ENCODE data around the gene SMAD6.

The SMAD6 gene

GRCh38 chr15:66681395-66681794, 20.6 kb upstream of the SMAD6 start:
- no peaks in the 10 kb centered on the region for H3K27me3 ChIP-seq (replicated peaks; ENCODE audit: insufficient read depth, low read length)
- no peak overlapping the region for H2AFZ ChIP-seq (ENCODE audit: low read length)
- no peak for DNase-seq
- H3K9me2 ChIP-seq (replicated peaks; ENCODE audit: insufficient read depth, low read length) = no peaks in the 10 kb centered on the region
- H3F3A ChIP-seq (ENCODE audit: insufficient read depth, low read length) = 0 out of 2 replicates have a peak, but pooled peaks cover 5% of the 10 kb centered on the region
- no peaks in the 10 kb centered on the region for H3K36me3 ChIP-seq (replicated peaks; ENCODE audit: insufficient read depth, low read length)
- TF ChIP-seq EZH2phosphoT487 (IDR thresholded peaks at IDR 0.05; ENCODE audit: low read length) (no peak), EZH2 (optimal IDR thresholded peaks at IDR 0.05; ENCODE audit: low read depth, low read length) (no peak)
- TF ChIP-seq, protein P1, sequence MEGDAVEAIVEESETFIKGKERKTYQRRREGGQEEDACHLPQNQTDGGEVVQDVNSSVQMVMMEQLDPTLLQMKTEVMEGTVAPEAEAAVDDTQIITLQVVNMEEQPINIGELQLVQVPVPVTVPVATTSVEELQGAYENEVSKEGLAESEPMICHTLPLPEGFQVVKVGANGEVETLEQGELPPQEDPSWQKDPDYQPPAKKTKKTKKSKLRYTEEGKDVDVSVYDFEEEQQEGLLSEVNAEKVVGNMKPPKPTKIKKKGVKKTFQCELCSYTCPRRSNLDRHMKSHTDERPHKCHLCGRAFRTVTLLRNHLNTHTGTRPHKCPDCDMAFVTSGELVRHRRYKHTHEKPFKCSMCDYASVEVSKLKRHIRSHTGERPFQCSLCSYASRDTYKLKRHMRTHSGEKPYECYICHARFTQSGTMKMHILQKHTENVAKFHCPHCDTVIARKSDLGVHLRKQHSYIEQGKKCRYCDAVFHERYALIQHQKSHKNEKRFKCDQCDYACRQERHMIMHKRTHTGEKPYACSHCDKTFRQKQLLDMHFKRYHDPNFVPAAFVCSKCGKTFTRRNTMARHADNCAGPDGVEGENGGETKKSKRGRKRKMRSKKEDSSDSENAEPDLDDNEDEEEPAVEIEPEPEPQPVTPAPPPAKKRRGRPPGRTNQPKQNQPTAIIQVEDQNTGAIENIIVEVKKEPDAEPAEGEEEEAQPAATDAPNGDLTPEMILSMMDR (IDR thresholded peaks at IDR 0.05; ENCODE audit: low read length) = no peak
- H3K9ac ChIP-seq (ENCODE audit: low read length) = no peak overlapping the region
- no peaks in the 10 kb centered on the region for H3K79me2 ChIP-seq (ENCODE audit: low read length)
- no peak overlapping the region for H3K27ac ChIP-seq (ENCODE audit: low read length)
- H3K4me3 ChIP-seq (ENCODE audit: low read length) = no peak overlapping the region
- H3K4me1 ChIP-seq (ENCODE audit: low read length) = peaks cover 19% of the 10 kb centered on the region
- H4K20me1 ChIP-seq (ENCODE audit: insufficient read depth, low read length) = no peaks in the 10 kb centered on the region
- H3K4me2 ChIP-seq (ENCODE audit: low read depth, low read length) = no peak overlapping the region
- H3K9me3 ChIP-seq (replicated peaks; ENCODE audit: insufficient read depth, low read length) = no peaks in the 10 kb centered on the region

DNA sequence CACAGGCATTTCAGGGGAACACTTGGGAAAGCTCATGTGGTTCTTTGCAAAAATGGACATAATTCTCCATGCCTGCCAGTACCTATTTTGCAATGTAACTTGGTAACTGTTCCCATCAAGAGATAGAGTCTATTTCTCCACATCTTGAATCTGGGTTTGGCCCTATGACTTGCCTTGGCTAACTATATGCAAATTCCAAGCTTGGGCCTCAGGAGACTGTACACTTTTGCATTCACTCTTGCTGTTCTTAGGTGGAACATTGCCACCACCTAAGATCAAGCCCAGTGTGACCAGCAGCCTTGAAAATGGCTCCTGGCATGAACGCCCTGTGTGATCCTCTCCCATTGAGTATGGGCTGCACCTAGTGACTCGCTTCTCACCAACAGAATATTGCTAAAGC, 19.8 kb upstream of the SMAD6 start:
- no peak overlapping the region for H3K9ac ChIP-seq (ENCODE audit: low read length)
- no peaks in the 10 kb centered on the region for H4K20me1 ChIP-seq (ENCODE audit: insufficient read depth, low read length)
- TF ChIP-seq EZH2 (optimal IDR thresholded peaks at IDR 0.05; ENCODE audit: low read depth, low read length) (no peak), EZH2phosphoT487 (IDR thresholded peaks at IDR 0.05; ENCODE audit: low read length) (no peak)

GRCh38 chr15:66682865-66683264, 19.2 kb upstream of the SMAD6 start:
- H3K27ac ChIP-seq (ENCODE audit: low read length) = no peak overlapping the region
- H3F3A ChIP-seq (ENCODE audit: insufficient read depth, low read length) = 0 out of 2 replicates have a peak, but pooled peaks cover 5% of the 10 kb centered on the region
- no peaks in the 10 kb centered on the region for H3K27me3 ChIP-seq (replicated peaks; ENCODE audit: insufficient read depth, low read length)
- TF ChIP-seq, protein P1 (IDR thresholded peaks at IDR 0.05; ENCODE audit: low read length) = no peak
- no peak for TF ChIP-seq EZH2phosphoT487 (IDR thresholded peaks at IDR 0.05; ENCODE audit: low read length)
- no peak for TF ChIP-seq EZH2 (optimal IDR thresholded peaks at IDR 0.05; ENCODE audit: low read depth, low read length)
- no peak overlapping the region for H3K4me3 ChIP-seq (ENCODE audit: low read length)
- no peak for DNase-seq
- H3K4me1 ChIP-seq (ENCODE audit: low read length) = peaks cover 19% of the 10 kb centered on the region
- no peaks in the 10 kb centered on the region for H3K9me2 ChIP-seq (replicated peaks; ENCODE audit: insufficient read depth, low read length)
- H3K4me2 ChIP-seq (ENCODE audit: low read depth, low read length) = no peak overlapping the region
- H4K20me1 ChIP-seq (ENCODE audit: insufficient read depth, low read length) = no peaks in the 10 kb centered on the region
- H3K36me3 ChIP-seq (replicated peaks; ENCODE audit: insufficient read depth, low read length) = no peaks in the 10 kb centered on the region
- no peak overlapping the region for H3K9ac ChIP-seq (ENCODE audit: low read length)
- H3K79me2 ChIP-seq (ENCODE audit: low read length) = no peaks in the 10 kb centered on the region
- no peak overlapping the region for H2AFZ ChIP-seq (ENCODE audit: low read length)
- H3K9me3 ChIP-seq (replicated peaks; ENCODE audit: insufficient read depth, low read length) = no peaks in the 10 kb centered on the region

More for the DNA sequence above, 19.8 kb upstream of the SMAD6 start:
- DNase-seq = no peak
- H3K4me1 ChIP-seq (ENCODE audit: low read length) = peaks cover 19% of the 10 kb centered on the region
- no peaks in the 10 kb centered on the region for H3K36me3 ChIP-seq (replicated peaks; ENCODE audit: insufficient read depth, low read length)
- no peaks in the 10 kb centered on the region for H3K79me2 ChIP-seq (ENCODE audit: low read length)
- H3K9me2 ChIP-seq (replicated peaks; ENCODE audit: insufficient read depth, low read length) = no peaks in the 10 kb centered on the region
- no peaks in the 10 kb centered on the region for H3K9me3 ChIP-seq (replicated peaks; ENCODE audit: insufficient read depth, low read length)
- 0 out of 2 replicates have a peak, but pooled peaks cover 5% of the 10 kb centered on the region for H3F3A ChIP-seq (ENCODE audit: insufficient read depth, low read length)
- H3K27ac ChIP-seq (ENCODE audit: low read length) = no peak overlapping the region
- H2AFZ ChIP-seq (ENCODE audit: low read length) = no peak overlapping the region
- no peak overlapping the region for H3K4me3 ChIP-seq (ENCODE audit: low read length)
- no peaks in the 10 kb centered on the region for H3K27me3 ChIP-seq (replicated peaks; ENCODE audit: insufficient read depth, low read length)
- no peak overlapping the region for H3K4me2 ChIP-seq (ENCODE audit: low read depth, low read length)

GRCh38 chr15:66684136-66684681, 17.8 kb upstream of the SMAD6 start:
- H3F3A ChIP-seq (ENCODE audit: insufficient read depth, low read length) = 0 out of 2 replicates have a peak, but pooled peaks cover 5% of the 10 kb centered on the region
- H3K9me3 ChIP-seq (replicated peaks; ENCODE audit: insufficient read depth, low read length) = no peaks in the 10 kb centered on the region
- no peak overlapping the region for H3K9ac ChIP-seq (ENCODE audit: low read length)
- no peak for DNase-seq
- H3K36me3 ChIP-seq (replicated peaks; ENCODE audit: insufficient read depth, low read length) = no peaks in the 10 kb centered on the region
- no peak overlapping the region for H3K27ac ChIP-seq (ENCODE audit: low read length)
- TF ChIP-seq EZH2 (optimal IDR thresholded peaks at IDR 0.05; ENCODE audit: low read depth, low read length) (no peak), EZH2phosphoT487 (IDR thresholded peaks at IDR 0.05; ENCODE audit: low read length) (no peak)
- TF ChIP-seq, protein P1 (IDR thresholded peaks at IDR 0.05; ENCODE audit: low read length) = no peak
- H3K4me1 ChIP-seq (ENCODE audit: low read length) = peaks cover 19% of the 10 kb centered on the region
- H4K20me1 ChIP-seq (ENCODE audit: insufficient read depth, low read length) = no peaks in the 10 kb centered on the region
- H3K4me2 ChIP-seq (ENCODE audit: low read depth, low read length) = no peak overlapping the region
- H3K27me3 ChIP-seq (replicated peaks; ENCODE audit: insufficient read depth, low read length) = no peaks in the 10 kb centered on the region
- H3K9me2 ChIP-seq (replicated peaks; ENCODE audit: insufficient read depth, low read length) = no peaks in the 10 kb centered on the region
- no peak overlapping the region for H3K4me3 ChIP-seq (ENCODE audit: low read length)
- no peaks in the 10 kb centered on the region for H3K79me2 ChIP-seq (ENCODE audit: low read length)
- no peak overlapping the region for H2AFZ ChIP-seq (ENCODE audit: low read length)

Data from MM.1S (cell line).